Kidney epithelial cell (primary cell): ENCODE results near the gene ASIC3. TPM values are rescaled to one million over a fixed set of nuclear protein-coding genes. Genes with fewer than 3 reads are reported as not detected.

ENCODE experiments used
- DNase-seq: peaks from one replicate; pipeline ENCODE4 v3.0.0-alpha.2; 2010; ENCODE audit warnings: low read depth
- H3K27me3 ChIP-seq: 2 replicates; pipeline ENCODE4 v1.6.0; 2011; ENCODE audit warnings: low read length; ENCODE audit not compliant: control insufficient read depth, insufficient read depth
- H3K36me3 ChIP-seq: 2 replicates; pipeline ENCODE4 v1.5.1; 2011; ENCODE audit warnings: low read length; ENCODE audit not compliant: control insufficient read depth, insufficient read depth
- H3K4me3 ChIP-seq: 2 replicates; pipeline ENCODE4 v1.5.1; 2011; ENCODE audit warnings: low read depth, mild to moderate bottlenecking, control low read depth, low read length
- total RNA-seq: library from RNA; depleted of rRNA; stranded (reverse); fragments of >200 nt; gene quantifications from 2 replicates; pipeline ENCODE4 v1.2.3, GENCODE V29; 2015
- TF ChIP-seq, protein P1 (sequence below): IDR thresholded peaks from 2 replicates; pipeline ENCODE4 v1.5.1; 2011; ENCODE audit warnings: mild to moderate bottlenecking, moderate library complexity, low read length, control low read depth, inconsistent platforms; ENCODE audit not compliant: insufficient read depth, poor library complexity, severe bottlenecking

ASIC3 gene
- total RNA-seq, 1 donor from 2014 or later: 0.04 TPM

DNA sequence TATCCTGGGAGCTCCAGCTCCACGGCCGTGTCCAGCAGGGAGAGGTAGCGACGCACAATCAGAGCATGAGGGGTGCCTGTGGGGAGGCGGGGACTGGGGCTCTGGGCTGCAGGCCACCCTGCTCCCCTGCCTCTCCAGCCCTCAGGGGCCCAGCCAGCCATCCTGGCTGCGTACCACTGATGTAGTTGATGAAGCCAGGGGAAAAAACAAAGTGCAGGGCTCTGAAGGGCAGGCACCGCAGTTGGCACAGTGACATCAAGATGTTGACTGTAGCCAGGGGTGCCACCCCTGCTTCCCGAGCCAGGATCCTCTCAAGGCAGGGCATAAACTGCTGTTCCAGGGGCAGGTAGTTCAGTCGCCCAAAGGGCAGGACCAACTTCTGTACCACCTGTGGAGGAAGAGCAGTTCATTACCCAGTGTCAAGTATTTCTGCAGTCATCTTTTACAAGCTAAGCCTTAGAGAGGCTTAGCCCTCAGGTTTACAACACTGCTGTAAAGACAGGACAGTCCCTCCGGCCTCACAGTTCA lies 29.4 kb downstream of the ASIC3 start:
- no peaks in the 10 kb centered on the region for H3K27me3 ChIP-seq
- TF ChIP-seq, protein P1, sequence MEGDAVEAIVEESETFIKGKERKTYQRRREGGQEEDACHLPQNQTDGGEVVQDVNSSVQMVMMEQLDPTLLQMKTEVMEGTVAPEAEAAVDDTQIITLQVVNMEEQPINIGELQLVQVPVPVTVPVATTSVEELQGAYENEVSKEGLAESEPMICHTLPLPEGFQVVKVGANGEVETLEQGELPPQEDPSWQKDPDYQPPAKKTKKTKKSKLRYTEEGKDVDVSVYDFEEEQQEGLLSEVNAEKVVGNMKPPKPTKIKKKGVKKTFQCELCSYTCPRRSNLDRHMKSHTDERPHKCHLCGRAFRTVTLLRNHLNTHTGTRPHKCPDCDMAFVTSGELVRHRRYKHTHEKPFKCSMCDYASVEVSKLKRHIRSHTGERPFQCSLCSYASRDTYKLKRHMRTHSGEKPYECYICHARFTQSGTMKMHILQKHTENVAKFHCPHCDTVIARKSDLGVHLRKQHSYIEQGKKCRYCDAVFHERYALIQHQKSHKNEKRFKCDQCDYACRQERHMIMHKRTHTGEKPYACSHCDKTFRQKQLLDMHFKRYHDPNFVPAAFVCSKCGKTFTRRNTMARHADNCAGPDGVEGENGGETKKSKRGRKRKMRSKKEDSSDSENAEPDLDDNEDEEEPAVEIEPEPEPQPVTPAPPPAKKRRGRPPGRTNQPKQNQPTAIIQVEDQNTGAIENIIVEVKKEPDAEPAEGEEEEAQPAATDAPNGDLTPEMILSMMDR: no peak
- no peak overlapping the region for H3K4me3 ChIP-seq
- peaks cover 2% of the 10 kb centered on the region for H3K36me3 ChIP-seq
- DNase-seq: no peak

DNA sequence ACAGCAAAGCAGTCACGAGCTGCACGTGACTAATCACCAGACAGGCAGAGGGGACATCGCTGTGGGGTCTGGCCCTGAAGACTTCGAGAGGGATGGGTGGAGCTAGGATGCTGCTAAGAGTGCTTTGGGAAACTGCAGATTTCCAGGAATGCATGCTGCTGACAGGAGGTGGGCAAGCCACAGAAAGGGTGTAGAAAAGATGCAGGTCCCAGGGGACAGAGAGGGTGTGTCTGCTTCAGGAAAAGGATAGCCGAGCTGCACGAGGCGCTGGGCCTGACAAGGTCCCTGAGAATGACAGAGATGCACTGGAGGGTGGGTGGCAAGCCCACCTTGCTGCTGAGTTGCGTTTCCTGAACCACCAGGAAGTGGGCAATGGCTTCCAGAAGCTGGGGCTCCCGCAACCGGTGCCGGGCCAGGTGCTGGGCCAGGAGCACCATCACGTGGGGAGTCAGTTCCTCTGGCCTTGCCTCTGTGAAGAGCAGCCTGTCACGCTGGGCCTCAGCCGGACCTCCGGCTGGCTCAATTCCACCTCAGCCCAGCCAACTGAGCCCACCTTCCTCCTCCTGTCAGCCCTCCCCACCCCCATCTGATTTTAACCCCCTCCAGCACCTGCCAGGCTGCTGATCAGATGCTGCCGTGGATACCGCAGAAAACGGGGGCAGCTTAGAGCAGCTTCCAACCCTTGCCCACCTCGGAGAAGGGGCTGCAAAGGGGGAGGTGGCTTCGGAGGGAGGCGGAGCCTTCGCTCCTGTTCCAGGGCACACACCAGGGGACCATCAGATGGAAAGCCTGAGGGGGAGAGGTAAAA lies 30.1 kb downstream of the ASIC3 start:
- peaks cover 2% of the 10 kb centered on the region for H3K36me3 ChIP-seq
- no peaks in the 10 kb centered on the region for H3K27me3 ChIP-seq
- DNase-seq: no peak
- no peak overlapping the region for H3K4me3 ChIP-seq
- TF ChIP-seq, protein P1: no peak

DNA sequence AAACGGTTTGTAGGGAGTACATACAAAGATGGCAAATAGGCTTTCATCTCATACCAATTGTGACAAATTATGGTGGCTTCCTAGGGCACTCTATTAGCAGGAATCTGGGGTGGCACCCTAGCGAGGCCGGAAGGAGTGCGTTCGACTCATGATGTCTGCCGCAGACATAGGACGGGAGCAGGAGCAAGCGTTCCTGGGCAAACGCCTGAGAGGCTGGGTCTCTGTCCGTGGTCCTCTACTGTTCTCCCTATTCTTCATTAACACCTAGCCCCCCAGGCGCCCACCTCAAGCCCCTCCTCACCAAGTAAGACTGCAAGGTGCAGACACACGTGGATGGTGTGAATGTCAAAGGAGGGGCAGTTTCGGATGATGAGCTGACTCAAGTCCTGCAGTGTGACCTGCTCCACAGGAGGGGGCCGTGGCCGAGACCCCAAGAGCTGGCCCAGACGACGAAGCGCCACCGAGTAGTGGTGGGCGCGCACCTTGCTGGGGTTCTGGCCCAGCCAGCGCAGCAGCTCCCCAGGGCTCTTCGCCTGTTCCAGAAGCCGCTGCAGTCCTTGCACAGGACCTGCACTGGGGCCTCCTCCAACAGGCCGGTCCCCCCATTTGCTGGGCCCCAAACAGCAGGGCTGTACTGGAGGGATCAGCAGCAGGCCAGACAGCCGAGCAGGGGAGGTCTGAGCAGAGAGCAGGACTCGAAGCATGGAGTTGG lies 31.0 kb downstream of the ASIC3 start:
- Histone ChIP-seq H3K4me3 (peak overlapping the region; percentile 84), H3K27me3 (no peaks in the 10 kb centered on the region), H3K36me3 (peaks cover 2% of the 10 kb centered on the region)
- TF ChIP-seq, protein P1: no peak
- DNase-seq: no peak

DNA sequence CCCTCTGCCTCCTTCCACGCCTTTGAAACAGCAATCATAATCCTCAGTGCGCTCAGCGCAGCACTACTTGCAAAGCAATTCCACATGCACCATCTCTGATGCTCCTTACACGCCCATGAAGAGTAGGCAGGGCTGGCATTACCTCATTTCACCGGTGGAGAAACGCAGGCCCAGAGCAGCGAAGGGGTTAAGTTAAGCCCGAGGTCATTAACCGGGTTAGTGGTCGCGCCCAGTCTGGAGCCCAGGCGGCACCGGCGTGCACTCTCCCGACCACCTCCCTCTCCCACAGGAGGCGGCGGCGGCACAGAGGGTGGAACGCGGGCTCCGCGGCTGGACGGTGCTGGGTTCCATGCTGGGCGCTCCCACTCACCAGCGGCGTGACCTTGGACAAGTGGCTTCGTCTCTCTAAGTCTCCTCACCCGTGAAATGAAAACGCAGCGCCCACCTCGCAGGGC lies 31.8 kb downstream of the ASIC3 start:
- no peak for DNase-seq
- TF ChIP-seq, protein P1: no peak
- peaks cover 2% of the 10 kb centered on the region for H3K36me3 ChIP-seq
- peak overlapping the region; percentile 84 for H3K4me3 ChIP-seq
- no peaks in the 10 kb centered on the region for H3K27me3 ChIP-seq

DNA sequence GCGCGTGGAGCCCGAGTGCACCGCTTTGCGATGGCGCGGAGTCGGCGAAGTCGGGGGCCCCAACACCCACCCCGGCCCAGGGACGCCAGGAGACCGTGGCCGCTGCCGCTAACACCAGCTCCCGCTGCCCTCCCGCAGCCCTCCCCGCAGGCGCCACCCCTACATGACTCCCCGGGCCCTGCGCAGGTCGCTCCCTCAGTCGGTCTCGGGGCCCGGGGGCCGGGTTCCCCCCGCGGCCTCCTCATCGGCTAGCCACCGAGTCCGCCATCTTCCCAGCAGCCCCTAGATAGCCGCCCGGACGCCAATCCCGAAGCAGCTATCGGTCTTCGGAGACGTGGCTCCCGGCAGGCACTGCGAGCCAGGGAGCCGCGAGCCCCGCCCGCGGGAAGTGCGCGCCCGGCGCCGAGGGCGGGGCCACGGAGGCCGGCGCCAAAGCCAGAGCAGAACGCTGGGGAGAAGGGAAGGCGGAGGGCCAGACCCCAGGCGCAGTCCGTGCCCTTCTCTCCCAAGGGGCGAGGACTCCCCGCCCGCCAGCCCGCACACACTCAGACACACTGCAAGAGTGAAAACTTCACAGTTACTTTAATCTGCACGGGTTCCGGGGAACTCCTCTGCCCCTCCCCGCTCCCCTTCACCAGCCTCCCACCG lies 32.3 kb downstream of the ASIC3 start, which contains the start of gene FASTK:
Gene FASTK, minus strand, starts transcription at position 288 of the 648 bp plus-strand sequence. Its CDS starts 43 bp downstream, at position 245.
- no peaks in the 10 kb centered on the region for H3K27me3 ChIP-seq
- TF ChIP-seq, protein P1: no peak
- H3K4me3 ChIP-seq: peak within 1 kb of the TSS; percentile 84
- H3K36me3 ChIP-seq: peaks cover 1% of the 10 kb centered on the region
- no peak for DNase-seq
